HEK293 (cell line): ENCODE data around the gene RABAC1.
A peak's percentile ranks its signal among the peaks of the same experiment; 100 is the strongest.

ENCODE experiments used
- FEZF1 ChIP-seq: fragments of 450-650 bp; formaldehyde crosslinking; IDR thresholded peaks from 2 replicates; pipeline ENCODE4 v1.5.1; 2016; ENCODE audit warnings: missing biosample characterization, missing genetic modification characterization
- HIC1 ChIP-seq: fragments of 450-650 bp; formaldehyde crosslinking; IDR thresholded peaks from 2 replicates; pipeline ENCODE4 v1.5.1; 2016; ENCODE audit warnings: missing biosample characterization, missing genetic modification characterization
- KLF1 ChIP-seq: fragments of 450-650 bp; formaldehyde crosslinking; IDR thresholded peaks from 2 replicates; pipeline ENCODE4 v1.5.1; 2016; ENCODE audit warnings: missing biosample characterization, missing genetic modification characterization
- SP7 ChIP-seq: fragments of 450-650 bp; formaldehyde crosslinking; IDR thresholded peaks from 2 replicates; pipeline ENCODE4 v1.5.1; 2016; ENCODE audit warnings: missing biosample characterization, missing genetic modification characterization
- TCF7L2 ChIP-seq: IDR thresholded peaks from 2 replicates; pipeline ENCODE4 v1.6.1; 2011; ENCODE audit warnings: low read depth, mild to moderate bottlenecking, inconsistent platforms, low read length, moderate library complexity, borderline replicate concordance
- ZBTB8A ChIP-seq: fragments of 450-650 bp; formaldehyde crosslinking; IDR thresholded peaks from 2 replicates; pipeline ENCODE4 v1.5.1; 2016; ENCODE audit warnings: missing biosample characterization, missing genetic modification characterization
- ZFP69B ChIP-seq: fragments of 450-650 bp; formaldehyde crosslinking; IDR thresholded peaks from 2 replicates; pipeline ENCODE4 v1.5.1; 2016; ENCODE audit warnings: missing biosample characterization, missing genetic modification characterization
- ZIC2 ChIP-seq: fragments of 450-650 bp; formaldehyde crosslinking; IDR thresholded peaks from 2 replicates; pipeline ENCODE4 v1.5.1; 2016; ENCODE audit warnings: missing biosample characterization, missing genetic modification characterization
- ZNF10 ChIP-seq: fragments of 450-650 bp; formaldehyde crosslinking; IDR thresholded peaks from 2 replicates; pipeline ENCODE4 v1.5.1; 2017; ENCODE audit warnings: missing biosample characterization, missing genetic modification characterization
- ZNF16 ChIP-seq: fragments of 450-650 bp; formaldehyde crosslinking; IDR thresholded peaks from 2 replicates; pipeline ENCODE4 v1.5.1; 2016; ENCODE audit warnings: low read depth, missing biosample characterization, missing genetic modification characterization
- ZNF239 ChIP-seq: fragments of 450-650 bp; formaldehyde crosslinking; IDR thresholded peaks from 2 replicates; pipeline ENCODE4 v1.5.1; 2016; ENCODE audit warnings: missing biosample characterization, missing genetic modification characterization
- ZNF24 ChIP-seq: fragments of 450-650 bp; formaldehyde crosslinking; IDR thresholded peaks from 2 replicates; pipeline ENCODE4 v1.5.1; 2016; ENCODE audit warnings: missing biosample characterization, missing genetic modification characterization
- ZNF311 ChIP-seq: fragments of 450-650 bp; formaldehyde crosslinking; IDR thresholded peaks from 2 replicates; pipeline ENCODE4 v1.5.1; 2017; ENCODE audit warnings: missing biosample characterization, missing genetic modification characterization, borderline replicate concordance
- ZNF350 ChIP-seq: fragments of 450-650 bp; formaldehyde crosslinking; IDR thresholded peaks from 2 replicates; pipeline ENCODE4 v1.5.0; 2017; ENCODE audit warnings: missing biosample characterization, mild to moderate bottlenecking, missing genetic modification characterization
- ZNF391 ChIP-seq: fragments of 450-650 bp; formaldehyde crosslinking; IDR thresholded peaks from 2 replicates; pipeline ENCODE4 v1.5.1; 2016; ENCODE audit warnings: low read depth, missing biosample characterization, missing genetic modification characterization, borderline replicate concordance
- ZNF398 ChIP-seq: fragments of 450-650 bp; formaldehyde crosslinking; IDR thresholded peaks from 2 replicates; pipeline ENCODE4 v1.5.1; 2017; ENCODE audit warnings: missing biosample characterization, missing genetic modification characterization
- ZNF416 ChIP-seq: fragments of 450-650 bp; formaldehyde crosslinking; IDR thresholded peaks from 2 replicates; pipeline ENCODE4 v1.5.1; 2016; ENCODE audit warnings: missing biosample characterization, missing genetic modification characterization
- ZNF571 ChIP-seq: fragments of 450-650 bp; formaldehyde crosslinking; IDR thresholded peaks from 2 replicates; pipeline ENCODE4 v1.5.0; 2017; ENCODE audit warnings: missing biosample characterization, missing genetic modification characterization
- ZNF600 ChIP-seq: fragments of 450-650 bp; formaldehyde crosslinking; IDR thresholded peaks from 2 replicates; pipeline ENCODE4 v1.5.1; 2016; ENCODE audit warnings: missing biosample characterization, missing genetic modification characterization
- ZNF658 ChIP-seq: fragments of 450-650 bp; formaldehyde crosslinking; IDR thresholded peaks from 2 replicates; pipeline ENCODE4; 2016; ENCODE audit warnings: missing biosample characterization, missing genetic modification characterization
- ZNF677 ChIP-seq: fragments of 450-650 bp; IDR thresholded peaks from 2 replicates; pipeline ENCODE4 v1.5.0; 2018; ENCODE audit warnings: missing biosample characterization, mild to moderate bottlenecking, missing genetic modification characterization, moderate library complexity
- ZNF76 ChIP-seq: fragments of 450-650 bp; formaldehyde crosslinking; IDR thresholded peaks from 2 replicates; pipeline ENCODE4; 2016; ENCODE audit warnings: low read depth, missing biosample characterization, missing genetic modification characterization, borderline replicate concordance
- ZNF777 ChIP-seq: fragments of 450-650 bp; formaldehyde crosslinking; IDR thresholded peaks from 2 replicates; pipeline ENCODE4 v1.5.1; 2017; ENCODE audit warnings: missing biosample characterization, missing genetic modification characterization, borderline replicate concordance
- ZNF785 ChIP-seq: fragments of 450-650 bp; formaldehyde crosslinking; IDR thresholded peaks from 2 replicates; pipeline ENCODE4 v1.5.1; 2016; ENCODE audit warnings: missing biosample characterization, missing genetic modification characterization
- ZNF843 ChIP-seq: fragments of 450-650 bp; formaldehyde crosslinking; IDR thresholded peaks from 2 replicates; pipeline ENCODE4 v1.5.1; 2016; ENCODE audit warnings: missing biosample characterization, missing genetic modification characterization
- ZSCAN23 ChIP-seq: fragments of 450-650 bp; formaldehyde crosslinking; IDR thresholded peaks from 2 replicates; pipeline ENCODE4 v1.5.1; 2016; ENCODE audit warnings: missing biosample characterization, missing genetic modification characterization
- ZSCAN4 ChIP-seq: fragments of 450-650 bp; formaldehyde crosslinking; IDR thresholded peaks from 2 replicates; pipeline ENCODE4 v1.5.1; 2017; ENCODE audit warnings: missing biosample characterization, missing genetic modification characterization
- TF ChIP-seq, protein P1 (sequence below): IDR thresholded peaks from 2 replicates; pipeline ENCODE4 v1.6.1; 2011; ENCODE audit warnings: mild to moderate bottlenecking, low read depth, low read length, borderline replicate concordance
- TF ChIP-seq, protein P2 (sequence below): fragments of 450-650 bp; formaldehyde crosslinking; IDR thresholded peaks from 2 replicates; pipeline ENCODE4 v1.5.1; 2016; ENCODE audit warnings: missing biosample characterization, missing genetic modification characterization
- TF ChIP-seq, protein P3 (sequence below): fragments of 450-650 bp; formaldehyde crosslinking; IDR thresholded peaks from 2 replicates; pipeline ENCODE4 v1.5.1; 2016; ENCODE audit warnings: missing biosample characterization, missing genetic modification characterization, low read depth

RABAC1 gene

GRCh38 chr19:41939861-41940730 lies 19.0 kb downstream of the RABAC1 start (continued):
- TF ChIP-seq FEZF1 (tag by site-specific recombination) (no peak), ZNF416 (no peak), ZNF677 (tag by site-specific recombination) (no peak), ZNF785 (tag by site-specific recombination) (peak; percentile 70; the same call in 1 of the 2 replicates), ZNF571 (no peak), ZNF10 (tag by site-specific recombination) (peak; percentile 91), ZNF391 (tag by site-specific recombination) (no peak), ZNF777 (tag by site-specific recombination) (peak; percentile 90), SP7 (tag by site-specific recombination) (peak; percentile 49), ZSCAN4 (tag by site-specific recombination) (0 out of 2 replicates have a peak, but pooled peaks have one; percentile 21), KLF1 (tag by site-specific recombination) (peak; percentile 55; the same call in 1 of the 2 replicates), ZFP69B (tag by site-specific recombination) (0 out of 2 replicates have a peak, but pooled peaks have one; percentile 24), ZNF658 (tag by site-specific recombination) (no peak; the same call in 1 of the 2 replicates), ZIC2 (tag by site-specific recombination) (peak; percentile 52), ZNF311 (tag by site-specific recombination) (no peak), ZNF24 (tag by site-specific recombination) (peak; percentile 70), ZSCAN23 (no peak), HIC1 (tag by site-specific recombination) (no peak), ZNF843 (tag by site-specific recombination) (no peak), ZBTB8A (tag by site-specific recombination) (peak; percentile 75), ZNF76 (tag by site-specific recombination) (no peak), ZNF600 (tag by site-specific recombination) (peak; percentile 19; the same call in 1 of the 2 replicates), TCF7L2 (no peak), ZNF350 (tag by site-specific recombination) (no peak), ZNF398 (tag by site-specific recombination) (peak; percentile 96), ZNF16 (tag by site-specific recombination) (no peak), ZNF239 (tag by site-specific recombination) (no peak)
- TF ChIP-seq, protein P1, sequence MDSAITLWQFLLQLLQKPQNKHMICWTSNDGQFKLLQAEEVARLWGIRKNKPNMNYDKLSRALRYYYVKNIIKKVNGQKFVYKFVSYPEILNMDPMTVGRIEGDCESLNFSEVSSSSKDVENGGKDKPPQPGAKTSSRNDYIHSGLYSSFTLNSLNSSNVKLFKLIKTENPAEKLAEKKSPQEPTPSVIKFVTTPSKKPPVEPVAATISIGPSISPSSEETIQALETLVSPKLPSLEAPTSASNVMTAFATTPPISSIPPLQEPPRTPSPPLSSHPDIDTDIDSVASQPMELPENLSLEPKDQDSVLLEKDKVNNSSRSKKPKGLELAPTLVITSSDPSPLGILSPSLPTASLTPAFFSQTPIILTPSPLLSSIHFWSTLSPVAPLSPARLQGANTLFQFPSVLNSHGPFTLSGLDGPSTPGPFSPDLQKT = no peak
- TF ChIP-seq, protein P2, sequence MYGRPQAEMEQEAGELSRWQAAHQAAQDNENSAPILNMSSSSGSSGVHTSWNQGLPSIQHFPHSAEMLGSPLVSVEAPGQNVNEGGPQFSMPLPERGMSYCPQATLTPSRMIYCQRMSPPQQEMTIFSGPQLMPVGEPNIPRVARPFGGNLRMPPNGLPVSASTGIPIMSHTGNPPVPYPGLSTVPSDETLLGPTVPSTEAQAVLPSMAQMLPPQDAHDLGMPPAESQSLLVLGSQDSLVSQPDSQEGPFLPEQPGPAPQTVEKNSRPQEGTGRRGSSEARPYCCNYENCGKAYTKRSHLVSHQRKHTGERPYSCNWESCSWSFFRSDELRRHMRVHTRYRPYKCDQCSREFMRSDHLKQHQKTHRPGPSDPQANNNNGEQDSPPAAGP (tag by site-specific recombination) = peak; percentile 50; the same call in 1 of the 2 replicates
- TF ChIP-seq, protein P3, sequence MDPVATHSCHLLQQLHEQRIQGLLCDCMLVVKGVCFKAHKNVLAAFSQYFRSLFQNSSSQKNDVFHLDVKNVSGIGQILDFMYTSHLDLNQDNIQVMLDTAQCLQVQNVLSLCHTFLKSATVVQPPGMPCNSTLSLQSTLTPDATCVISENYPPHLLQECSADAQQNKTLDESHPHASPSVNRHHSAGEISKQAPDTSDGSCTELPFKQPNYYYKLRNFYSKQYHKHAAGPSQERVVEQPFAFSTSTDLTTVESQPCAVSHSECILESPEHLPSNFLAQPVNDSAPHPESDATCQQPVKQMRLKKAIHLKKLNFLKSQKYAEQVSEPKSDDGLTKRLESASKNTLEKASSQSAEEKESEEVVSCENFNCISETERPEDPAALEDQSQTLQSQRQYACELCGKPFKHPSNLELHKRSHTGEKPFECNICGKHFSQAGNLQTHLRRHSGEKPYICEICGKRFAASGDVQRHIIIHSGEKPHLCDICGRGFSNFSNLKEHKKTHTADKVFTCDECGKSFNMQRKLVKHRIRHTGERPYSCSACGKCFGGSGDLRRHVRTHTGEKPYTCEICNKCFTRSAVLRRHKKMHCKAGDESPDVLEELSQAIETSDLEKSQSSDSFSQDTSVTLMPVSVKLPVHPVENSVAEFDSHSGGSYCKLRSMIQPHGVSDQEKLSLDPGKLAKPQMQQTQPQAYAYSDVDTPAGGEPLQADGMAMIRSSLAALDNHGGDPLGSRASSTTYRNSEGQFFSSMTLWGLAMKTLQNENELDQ (tag by site-specific recombination) = no peak
